Prostate gland (tissue), 2 donors: ENCODE data around the gene NNT.

Experiments
- POLR2A ChIP-seq: fragments of 450-650 bp; IDR thresholded peaks from one replicate; pipeline ENCODE4 v1.6.1; 2016; ENCODE audit warnings: antibody characterized with exemption, mild to moderate bottlenecking
- POLR2AphosphoS5 ChIP-seq: sonication (generic); formaldehyde crosslinking; IDR thresholded peaks from one replicate; pipeline ENCODE4 v1.6.1; 2017; ENCODE audit warnings: antibody characterized with exemption
- TF ChIP-seq, protein P1 (sequence below), 4 experiments: fragments of 200-600 bp in 2 of 4; fragments of 450-650 bp in 2 of 4; sonication (generic) in 2 of 4; IDR thresholded peaks; 1 replicate in 3 of 4; 2 replicates in 1 of 4; pipeline ENCODE4 v1.5.1; 2016 to 2019; ENCODE audit warnings: antibody characterized with exemption in 4 of 4, mild to moderate bottlenecking in 2 of 4, moderate library complexity in 2 of 4

DNA sequence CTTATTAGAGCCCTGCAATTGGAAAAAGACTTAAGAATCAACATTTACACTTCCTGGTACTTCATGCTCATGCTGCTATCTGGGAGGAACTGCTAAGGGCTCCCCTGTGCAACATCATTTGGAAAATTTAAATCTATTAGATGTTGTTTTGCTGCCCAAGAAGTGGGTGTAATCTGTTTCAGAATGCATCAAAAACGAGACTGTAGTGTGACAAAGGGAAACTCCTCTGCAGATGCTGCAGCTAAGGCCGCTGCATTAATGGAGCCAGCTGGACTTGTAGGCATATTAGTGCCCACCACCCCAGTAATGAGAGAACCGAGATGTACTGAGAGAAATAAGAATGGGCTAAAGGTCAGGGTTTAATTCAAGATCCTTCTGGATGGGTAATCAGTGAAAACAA, 35.0 kb upstream of the NNT start:
- no peak for TF ChIP-seq POLR2A
- TF ChIP-seq, protein P1, sequence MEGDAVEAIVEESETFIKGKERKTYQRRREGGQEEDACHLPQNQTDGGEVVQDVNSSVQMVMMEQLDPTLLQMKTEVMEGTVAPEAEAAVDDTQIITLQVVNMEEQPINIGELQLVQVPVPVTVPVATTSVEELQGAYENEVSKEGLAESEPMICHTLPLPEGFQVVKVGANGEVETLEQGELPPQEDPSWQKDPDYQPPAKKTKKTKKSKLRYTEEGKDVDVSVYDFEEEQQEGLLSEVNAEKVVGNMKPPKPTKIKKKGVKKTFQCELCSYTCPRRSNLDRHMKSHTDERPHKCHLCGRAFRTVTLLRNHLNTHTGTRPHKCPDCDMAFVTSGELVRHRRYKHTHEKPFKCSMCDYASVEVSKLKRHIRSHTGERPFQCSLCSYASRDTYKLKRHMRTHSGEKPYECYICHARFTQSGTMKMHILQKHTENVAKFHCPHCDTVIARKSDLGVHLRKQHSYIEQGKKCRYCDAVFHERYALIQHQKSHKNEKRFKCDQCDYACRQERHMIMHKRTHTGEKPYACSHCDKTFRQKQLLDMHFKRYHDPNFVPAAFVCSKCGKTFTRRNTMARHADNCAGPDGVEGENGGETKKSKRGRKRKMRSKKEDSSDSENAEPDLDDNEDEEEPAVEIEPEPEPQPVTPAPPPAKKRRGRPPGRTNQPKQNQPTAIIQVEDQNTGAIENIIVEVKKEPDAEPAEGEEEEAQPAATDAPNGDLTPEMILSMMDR (IDR thresholded peaks at IDR 0.05) = no peak
- TF ChIP-seq POLR2AphosphoS5 = no peak
